ENCODE measurements around the gene PAX5.

- no peak for TF ChIP-seq YY1 (IDR thresholded peaks at IDR 0.05; ENCODE audit: insufficient read depth, insufficient read length)
- no peak for TF ChIP-seq ZNF274 (IDR thresholded peaks at IDR 0.05; ENCODE audit: low read depth, low read length)
- TF ChIP-seq SUZ12 (IDR thresholded peaks at IDR 0.05; ENCODE audit: extremely low read depth, insufficient read depth, insufficient read length): no peak
Observed at GRCh38 chr9:36871606-36872005, 162.5 kb downstream of the PAX5 start.

Measured in NT2/D1 (cell line).